K562 (cell line): ENCODE data around the gene TMEM135. TPM values are rescaled to one million over a fixed set of nuclear protein-coding genes. Genes with fewer than 3 reads are reported as not detected.

ENCODE experiments used
- ATAC-seq: fragments of 200-7000 bp; cut with Tn5 transposase; 3 replicates; pipeline ENCODE4 v1.9.1; 2020; ENCODE audit warnings: moderate library complexity
- BruUV-seq: library from RNA; stranded (reverse); fragments of 400-500 nt; replicated peaks from 2 replicates; lab custom pipeline; 2021; lab: Mats Ljungman, UMichigan
- CTCF ChIA-PET: fragments of 300-600 bp; formaldehyde crosslinking; extraction: SDS; loops from one replicate; lab custom pipeline; 2021; ENCODE audit warnings: low intra/inter-chr PET ratio; lab: Yijun Ruan, JAX
- POLR2A ChIA-PET: fragments of 300-600, 350-650 bp; sonication (Branson Sonifier 250); formaldehyde crosslinking; extraction: SDS; loops from one replicate; lab custom pipeline; 2021; ENCODE audit warnings: antibody characterized with exemption, inconsistent platforms; lab: Yijun Ruan, JAX
- DNase-seq, 4 experiments: peaks; one replicate each; pipeline versions ENCODE4 v3.0.0 to v3.0.0-alpha.2; 2011 to 2018; ENCODE audit warnings: low spot score in 3 of 4, mixed read lengths in 3 of 4; ENCODE audit errors: extremely low read depth in 1 of 4
- FAIRE-seq: peaks from 2 replicates; lab custom pipeline; 2011; peaks lifted over from hg19 to GRCh38; lab: Jason Lieb, UNC
- H2AFZ ChIP-seq: 2 replicates; pipeline ENCODE4 v1.6.0; 2011; ENCODE audit warnings: low read depth, low read length, control low read depth, inconsistent platforms
- H3K27ac ChIP-seq: fragments of 200-600 bp; 3 replicates; pipeline ENCODE4 v1.8.0; 2011; ENCODE audit warnings: low read depth, mild to moderate bottlenecking, control low read depth, inconsistent platforms, low read length, moderate library complexity, mixed read lengths; ENCODE audit errors: extremely low read depth
- H3K27me3 ChIP-seq, 2 experiments: fragments of 300-600 bp in 1 of 2; 2 replicates in 1 of 2; 3 replicates in 1 of 2; pipeline versions ENCODE4 v1.6.0 to v1.8.0; 2011; ENCODE audit warnings: inconsistent platforms in 2 of 2, low read length in 2 of 2, mild to moderate bottlenecking in 1 of 2, mixed read lengths in 1 of 2, moderate library complexity in 1 of 2; ENCODE audit not compliant: control insufficient read depth in 2 of 2, insufficient read depth in 2 of 2
- H3K36me3 ChIP-seq: fragments of 300-600 bp; 3 replicates; pipeline ENCODE4 v1.8.0; 2011; ENCODE audit warnings: mild to moderate bottlenecking, low read length, inconsistent platforms; ENCODE audit not compliant: control insufficient read depth, insufficient read depth
- H3K4me1 ChIP-seq, 2 experiments: fragments of 200-600 bp in 1 of 2; replicated peaks in 1 of 2; 2 replicates in 1 of 2; 3 replicates in 1 of 2; pipeline versions ENCODE4 v1.5.1 to v1.8.0; 2011; ENCODE audit warnings: inconsistent platforms in 2 of 2, low read length in 2 of 2, mild to moderate bottlenecking in 1 of 2, mixed read lengths in 1 of 2, moderate library complexity in 1 of 2; ENCODE audit not compliant: control insufficient read depth in 2 of 2, insufficient read depth in 2 of 2
- H3K4me2 ChIP-seq: 2 replicates; pipeline ENCODE4 v1.6.1; 2011; ENCODE audit warnings: low read length, control low read depth, inconsistent platforms, mixed read lengths; ENCODE audit not compliant: insufficient read depth
- H3K4me3 ChIP-seq: fragments of 200-600 bp; sonication (generic), shearing (Covaris generic); 2 replicates; pipeline ENCODE4 v1.5.1; 2016; ENCODE audit warnings: control low read depth, inconsistent platforms
- H3K79me2 ChIP-seq: fragments of 200-600 bp; 3 replicates; pipeline ENCODE4 v1.8.0; 2011; ENCODE audit warnings: low read length, inconsistent platforms; ENCODE audit not compliant: control insufficient read depth, insufficient read depth
- H3K9ac ChIP-seq, 2 experiments: 2 replicates each; pipeline versions ENCODE4 v1.6.0 to v1.6.1; 2011; ENCODE audit warnings: low read depth in 2 of 2, low read length in 2 of 2, control low read depth in 1 of 2, inconsistent platforms in 1 of 2, mild to moderate bottlenecking in 1 of 2, mixed read lengths in 1 of 2; ENCODE audit not compliant: insufficient read depth in 1 of 2
- H3K9me1 ChIP-seq: one replicate; pipeline ENCODE4 v1.6.0; 2011; ENCODE audit warnings: inconsistent platforms, mild to moderate bottlenecking, low read length, moderate library complexity; ENCODE audit not compliant: control insufficient read depth, insufficient read depth
- H3K9me3 ChIP-seq: replicated peaks from 2 replicates; pipeline ENCODE4 v1.5.1; 2011; ENCODE audit warnings: low read depth, low read length, inconsistent platforms; ENCODE audit not compliant: control insufficient read depth, insufficient read depth
- H4K20me1 ChIP-seq: replicated peaks from 2 replicates; pipeline ENCODE4 v1.6.1; 2011; ENCODE audit warnings: low read length, inconsistent platforms, mixed read lengths; ENCODE audit not compliant: control insufficient read depth, insufficient read depth
- CBX8 ChIP-seq: fragments of 200-600 bp; sonication (generic); IDR thresholded peaks from 2 replicates; pipeline ENCODE4 v1.6.1; 2012; ENCODE audit warnings: borderline replicate concordance, mixed run types, low read depth, mild to moderate bottlenecking, moderate library complexity, mixed read lengths, low read length, control low read depth, inconsistent platforms; ENCODE audit not compliant: poor library complexity, severe bottlenecking; ENCODE audit errors: extremely low read depth
- LCOR ChIP-seq: sonication (generic); formaldehyde crosslinking; IDR thresholded peaks from 2 replicates; pipeline ENCODE4 v1.8.0; 2022; ENCODE audit warnings: mild to moderate bottlenecking, missing genetic modification reagents
- MCM3 ChIP-seq: fragments of 450-650 bp; IDR thresholded peaks from 2 replicates; pipeline ENCODE4 v1.6.1; 2016
- RCOR1 ChIP-seq, 2 experiments: IDR thresholded peaks; 2 replicates each; pipeline ENCODE4 v1.6.1; 2012; ENCODE audit warnings: low read depth in 2 of 2, low read length in 2 of 2, borderline replicate concordance in 1 of 2, improper control_type of control experiment in 1 of 2
- ZNF134 ChIP-seq: fragments of 250-450 bp; sonication (Bioruptor Pico); conservative IDR thresholded peaks from 2 replicates; pipeline ENCODE4 v1.4.0; 2020
- ZNF696 ChIP-seq: fragments of 250-450 bp; sonication (Bioruptor Pico); conservative IDR thresholded peaks from 2 replicates; pipeline ENCODE4 v1.4.0; 2020; ENCODE audit warnings: mild to moderate bottlenecking, moderate library complexity
- WGBS: fragments of 100-300 bp; shearing (Covaris generic); methylation state at CpG from one replicate; pipeline ENCODE4 v1.1.6; 2016; ENCODE audit warnings: low coverage, mixed read lengths; ENCODE audit not compliant: insufficient coverage; ENCODE audit errors: missing lambda C conversion rate; 5-methylcytosine and 5-hydroxymethylcytosine counted together
- in situ Hi-C: fragments of 300-500 bp; cut with MboI; formaldehyde crosslinking; loops from 4 replicates; pipeline ENCODE4 v1.15.0; 2018; ENCODE audit warnings: inconsistent platforms, mixed read lengths
- intact Hi-C: fragments of 100-400 bp; cut with micrococcal nuclease; formaldehyde crosslinking; loops from 2 replicates; pipeline ENCODE4 v1.14.2; 2022
- polyA plus RNA-seq, 8 experiments: library from polyadenylated mRNA; depleted of rRNA in 4 of 8; stranded (reverse) in 5 of 8; unstranded in 3 of 8; fragments of >200 nt; fragmentation: Nextera tagmentation in 2 of 8; fragmentation: Illumina TruSeq in 1 of 8; extraction: Ambion mirVana in 2 of 8; extraction: Trizol in 1 of 8; gene quantifications; 2 replicates each; pipeline versions ENCODE4 v1.2.1 to v1.2.3, GENCODE V29; 2011 to 2014; ENCODE audit warnings: inconsistent platforms in 1 of 8, missing spikeins in 1 of 8
- total RNA-seq, 7 experiments: library from RNA; depleted of rRNA in 6 of 7; stranded (reverse); fragments of >200 nt in 6 of 7; fragmentation: Illumina TruSeq in 2 of 7; extraction: Trizol in 2 of 7; gene quantifications; 2 replicates each; pipeline versions ENCODE4 v1.2.1 to v1.2.3, GENCODE V29; 2011 to 2021; ENCODE audit warnings: low replicate concordance in 1 of 7
- TF ChIP-seq, protein P1 (sequence below): fragments of 450-650 bp; IDR thresholded peaks from 2 replicates; pipeline ENCODE4 v1.7.1; 2018; ENCODE audit warnings: mild to moderate bottlenecking, low read depth; ENCODE audit not compliant: partially characterized antibody
- TF ChIP-seq, protein P2 (sequence below): fragments of 250-450 bp; sonication (Bioruptor Pico); IDR thresholded peaks from 2 replicates; pipeline ENCODE4 v1.8.0; 2022; ENCODE audit warnings: moderate library complexity, mild to moderate bottlenecking, inconsistent platforms
- TF ChIP-seq, protein P3 (sequence below), 2 experiments: fragments of 450-650 bp; formaldehyde crosslinking in 1 of 2; IDR thresholded peaks; 2 replicates each; pipeline versions ENCODE4 v1.4.0 to v1.6.1; 2014 to 2020; ENCODE audit warnings: mild to moderate bottlenecking in 2 of 2, borderline replicate concordance in 1 of 2, low read depth in 1 of 2

The TMEM135 gene
- total and polyA plus RNA-seq, 9 of the 15 experiments (the other 6 are each of a cell fraction or from before 2014, with no cell fraction given), result 17.3 to 53.6 (median 24.9) TPM

DNA sequence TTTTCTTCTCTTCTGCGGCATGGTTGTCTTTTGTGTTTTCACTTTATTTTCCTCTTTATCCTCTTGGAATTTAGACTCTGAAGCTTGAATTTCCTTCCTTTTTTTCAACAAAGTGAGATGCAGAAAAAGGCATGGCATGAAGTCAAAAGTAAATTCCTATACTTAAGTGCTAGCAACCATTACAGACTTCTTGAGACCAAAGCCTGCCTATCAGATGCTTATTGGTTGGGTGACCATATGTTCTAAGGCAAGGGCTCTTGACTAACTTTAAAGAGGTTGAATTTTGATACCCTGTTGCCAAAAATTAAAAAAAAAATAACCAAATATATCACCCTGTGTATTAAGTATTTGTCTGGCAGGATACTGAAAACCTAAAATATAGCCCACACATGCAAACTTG lies 237.4 kb downstream of the TMEM135 start (continued):
- TF ChIP-seq, protein P1, sequence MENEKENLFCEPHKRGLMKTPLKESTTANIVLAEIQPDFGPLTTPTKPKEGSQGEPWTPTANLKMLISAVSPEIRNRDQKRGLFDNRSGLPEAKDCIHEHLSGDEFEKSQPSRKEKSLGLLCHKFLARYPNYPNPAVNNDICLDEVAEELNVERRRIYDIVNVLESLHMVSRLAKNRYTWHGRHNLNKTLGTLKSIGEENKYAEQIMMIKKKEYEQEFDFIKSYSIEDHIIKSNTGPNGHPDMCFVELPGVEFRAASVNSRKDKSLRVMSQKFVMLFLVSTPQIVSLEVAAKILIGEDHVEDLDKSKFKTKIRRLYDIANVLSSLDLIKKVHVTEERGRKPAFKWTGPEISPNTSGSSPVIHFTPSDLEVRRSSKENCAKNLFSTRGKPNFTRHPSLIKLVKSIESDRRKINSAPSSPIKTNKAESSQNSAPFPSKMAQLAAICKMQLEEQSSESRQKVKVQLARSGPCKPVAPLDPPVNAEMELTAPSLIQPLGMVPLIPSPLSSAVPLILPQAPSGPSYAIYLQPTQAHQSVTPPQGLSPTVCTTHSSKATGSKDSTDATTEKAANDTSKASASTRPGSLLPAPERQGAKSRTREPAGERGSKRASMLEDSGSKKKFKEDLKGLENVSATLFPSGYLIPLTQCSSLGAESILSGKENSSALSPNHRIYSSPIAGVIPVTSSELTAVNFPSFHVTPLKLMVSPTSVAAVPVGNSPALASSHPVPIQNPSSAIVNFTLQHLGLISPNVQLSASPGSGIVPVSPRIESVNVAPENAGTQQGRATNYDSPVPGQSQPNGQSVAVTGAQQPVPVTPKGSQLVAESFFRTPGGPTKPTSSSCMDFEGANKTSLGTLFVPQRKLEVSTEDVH, result no peak
- TF ChIP-seq ZNF134 (CRISPR knock-in tag), result no peak
- TF ChIP-seq, all 486 proteins: peak for 0

DNA sequence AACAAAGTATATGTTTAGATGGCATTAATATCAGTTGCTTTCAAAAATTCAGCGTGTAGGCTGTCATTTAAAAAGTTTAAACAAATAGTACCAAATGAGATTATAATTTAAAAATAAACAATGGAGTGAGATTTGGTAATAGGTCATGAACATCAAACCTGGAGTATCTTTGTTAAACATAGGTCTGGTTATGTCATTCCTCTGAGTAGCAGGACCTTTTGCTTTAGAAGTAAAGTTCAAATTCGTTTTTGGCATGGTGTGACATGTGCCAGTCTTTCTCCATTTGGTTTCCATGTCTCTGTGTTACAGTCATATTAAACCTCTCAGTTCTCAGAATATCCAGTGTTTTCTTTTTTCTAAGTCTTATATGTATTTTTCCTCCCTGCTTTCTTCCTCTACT lies 242.4 kb downstream of the TMEM135 start:
- BruUV-seq, result no TSS peak
- Histone ChIP-seq H3K4me2 (no peak overlapping the region), H2AFZ (no peak overlapping the region), H3K27ac (no peak overlapping the region), H3K9ac (no peak overlapping the region), H3K4me3 (no peak overlapping the region), H3K4me1 (no peaks in the 10 kb centered on the region), H4K20me1 (no peaks in the 10 kb centered on the region), H3K9me3 (no peaks in the 10 kb centered on the region), H3K79me2 (no peaks in the 10 kb centered on the region), H3K36me3 (no peaks in the 10 kb centered on the region), H3K27me3 (no peaks in the 10 kb centered on the region), H3K9me1 (no peaks in the 10 kb centered on the region)
- DNase-seq (no peak), FAIRE-seq (no peak), ATAC-seq (no peak)
- ChIA-PET POLR2A (no interaction called here), CTCF (no interaction called here)
- in situ Hi-C loops (loop anchor here (10.0 kb wide), 1 partner anchor 415 kb away; no protein-coding TSS in a partner anchor), intact Hi-C loops (no loop called here)
- 13% methylated on average over 2 of the region's 2 CpGs for WGBS
- no peak for TF ChIP-seq MCM3
- TF ChIP-seq, protein P2, sequence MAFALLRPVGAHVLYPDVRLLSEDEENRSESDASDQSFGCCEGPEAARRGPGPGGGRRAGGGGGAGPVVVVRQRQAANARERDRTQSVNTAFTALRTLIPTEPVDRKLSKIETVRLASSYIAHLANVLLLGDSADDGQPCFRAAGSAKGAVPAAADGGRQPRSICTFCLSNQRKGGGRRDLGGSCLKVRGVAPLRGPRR (CRISPR knock-in tag), result no peak
- no peak for TF ChIP-seq LCOR (CRISPR knock-in tag)
- no peak for TF ChIP-seq CBX8
- TF ChIP-seq ZNF696, result no peak
- no peak for TF ChIP-seq RCOR1 (IDR thresholded peaks at IDR 0.05; ENCODE audit: borderline replicate concordance in 1 of 2, low read depth in 2 of 2, low read length in 2 of 2)
- TF ChIP-seq, protein P3, sequence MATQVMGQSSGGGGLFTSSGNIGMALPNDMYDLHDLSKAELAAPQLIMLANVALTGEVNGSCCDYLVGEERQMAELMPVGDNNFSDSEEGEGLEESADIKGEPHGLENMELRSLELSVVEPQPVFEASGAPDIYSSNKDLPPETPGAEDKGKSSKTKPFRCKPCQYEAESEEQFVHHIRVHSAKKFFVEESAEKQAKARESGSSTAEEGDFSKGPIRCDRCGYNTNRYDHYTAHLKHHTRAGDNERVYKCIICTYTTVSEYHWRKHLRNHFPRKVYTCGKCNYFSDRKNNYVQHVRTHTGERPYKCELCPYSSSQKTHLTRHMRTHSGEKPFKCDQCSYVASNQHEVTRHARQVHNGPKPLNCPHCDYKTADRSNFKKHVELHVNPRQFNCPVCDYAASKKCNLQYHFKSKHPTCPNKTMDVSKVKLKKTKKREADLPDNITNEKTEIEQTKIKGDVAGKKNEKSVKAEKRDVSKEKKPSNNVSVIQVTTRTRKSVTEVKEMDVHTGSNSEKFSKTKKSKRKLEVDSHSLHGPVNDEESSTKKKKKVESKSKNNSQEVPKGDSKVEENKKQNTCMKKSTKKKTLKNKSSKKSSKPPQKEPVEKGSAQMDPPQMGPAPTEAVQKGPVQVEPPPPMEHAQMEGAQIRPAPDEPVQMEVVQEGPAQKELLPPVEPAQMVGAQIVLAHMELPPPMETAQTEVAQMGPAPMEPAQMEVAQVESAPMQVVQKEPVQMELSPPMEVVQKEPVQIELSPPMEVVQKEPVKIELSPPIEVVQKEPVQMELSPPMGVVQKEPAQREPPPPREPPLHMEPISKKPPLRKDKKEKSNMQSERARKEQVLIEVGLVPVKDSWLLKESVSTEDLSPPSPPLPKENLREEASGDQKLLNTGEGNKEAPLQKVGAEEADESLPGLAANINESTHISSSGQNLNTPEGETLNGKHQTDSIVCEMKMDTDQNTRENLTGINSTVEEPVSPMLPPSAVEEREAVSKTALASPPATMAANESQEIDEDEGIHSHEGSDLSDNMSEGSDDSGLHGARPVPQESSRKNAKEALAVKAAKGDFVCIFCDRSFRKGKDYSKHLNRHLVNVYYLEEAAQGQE (IDR thresholded peaks at IDR 0.05; ENCODE audit: borderline replicate concordance), result no peak
- TF ChIP-seq, protein P3 (CRISPR knock-in tag; IDR thresholded peaks at IDR 0.05; ENCODE audit: low read depth), result no peak
